ENCODE data around the gene CDH22. TPM values are rescaled to one million over a fixed set of nuclear protein-coding genes. Genes with fewer than 3 reads are reported as not detected.

Gene CDH22
- total and polyA plus RNA-seq, 9 of the 15 experiments (the other 6 are each of a cell fraction or from before 2014, with no cell fraction given), result 0.07 to 0.08 TPM; not detected in 7

- no peak for TF ChIP-seq E2F5 (CRISPR knock-in tag; IDR thresholded peaks at IDR 0.05)
- no peak for TF ChIP-seq CREBBP (IDR thresholded peaks at IDR 0.05; ENCODE audit: low read depth, low read length)
- no peak for TF ChIP-seq POLR2AphosphoS2 (IDR thresholded peaks at IDR 0.05; ENCODE audit: low read length)
- TF ChIP-seq TOE1 (IDR thresholded peaks at IDR 0.05; ENCODE audit: borderline replicate concordance), result 0 out of 2 replicates have a peak, but pooled peaks have one; percentile 50
- no peak for TF ChIP-seq TOE1 (CRISPR knock-in tag; IDR thresholded peaks at IDR 0.05; ENCODE audit: borderline replicate concordance, low read depth)
- no peak for TF ChIP-seq SAFB2 (IDR thresholded peaks at IDR 0.05; ENCODE audit: borderline replicate concordance, low read depth, low read length, severe bottlenecking)
- peak; percentile 72; the same call in 1 of the 2 replicates for TF ChIP-seq RB1 (IDR thresholded peaks at IDR 0.05; ENCODE audit: low read depth)
- TF ChIP-seq MTA3 (IDR thresholded peaks at IDR 0.05; ENCODE audit: borderline replicate concordance), result 0 out of 2 replicates have a peak, but pooled peaks have one; percentile 34
- TF ChIP-seq, protein P1, sequence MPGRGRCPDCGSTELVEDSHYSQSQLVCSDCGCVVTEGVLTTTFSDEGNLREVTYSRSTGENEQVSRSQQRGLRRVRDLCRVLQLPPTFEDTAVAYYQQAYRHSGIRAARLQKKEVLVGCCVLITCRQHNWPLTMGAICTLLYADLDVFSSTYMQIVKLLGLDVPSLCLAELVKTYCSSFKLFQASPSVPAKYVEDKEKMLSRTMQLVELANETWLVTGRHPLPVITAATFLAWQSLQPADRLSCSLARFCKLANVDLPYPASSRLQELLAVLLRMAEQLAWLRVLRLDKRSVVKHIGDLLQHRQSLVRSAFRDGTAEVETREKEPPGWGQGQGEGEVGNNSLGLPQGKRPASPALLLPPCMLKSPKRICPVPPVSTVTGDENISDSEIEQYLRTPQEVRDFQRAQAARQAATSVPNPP (IDR thresholded peaks at IDR 0.05; ENCODE audit: borderline replicate concordance, insufficient read depth, insufficient read length), result no peak
- peak; percentile 44; the same call in 1 of the 2 replicates for TF ChIP-seq ZBTB26 (CRISPR knock-in tag; IDR thresholded peaks at IDR 0.05)
- TF ChIP-seq ZEB2 (IDR thresholded peaks at IDR 0.05), result no peak
- no peak for TF ChIP-seq SP2 (IDR thresholded peaks at IDR 0.05; ENCODE audit: extremely low read depth, low read depth, low read length, poor library complexity, severe bottlenecking)
- TF ChIP-seq RBM22 (IDR thresholded peaks at IDR 0.05; ENCODE audit: low read depth, low read length, poor library complexity, severe bottlenecking), result no peak
- TF ChIP-seq, protein P2, sequence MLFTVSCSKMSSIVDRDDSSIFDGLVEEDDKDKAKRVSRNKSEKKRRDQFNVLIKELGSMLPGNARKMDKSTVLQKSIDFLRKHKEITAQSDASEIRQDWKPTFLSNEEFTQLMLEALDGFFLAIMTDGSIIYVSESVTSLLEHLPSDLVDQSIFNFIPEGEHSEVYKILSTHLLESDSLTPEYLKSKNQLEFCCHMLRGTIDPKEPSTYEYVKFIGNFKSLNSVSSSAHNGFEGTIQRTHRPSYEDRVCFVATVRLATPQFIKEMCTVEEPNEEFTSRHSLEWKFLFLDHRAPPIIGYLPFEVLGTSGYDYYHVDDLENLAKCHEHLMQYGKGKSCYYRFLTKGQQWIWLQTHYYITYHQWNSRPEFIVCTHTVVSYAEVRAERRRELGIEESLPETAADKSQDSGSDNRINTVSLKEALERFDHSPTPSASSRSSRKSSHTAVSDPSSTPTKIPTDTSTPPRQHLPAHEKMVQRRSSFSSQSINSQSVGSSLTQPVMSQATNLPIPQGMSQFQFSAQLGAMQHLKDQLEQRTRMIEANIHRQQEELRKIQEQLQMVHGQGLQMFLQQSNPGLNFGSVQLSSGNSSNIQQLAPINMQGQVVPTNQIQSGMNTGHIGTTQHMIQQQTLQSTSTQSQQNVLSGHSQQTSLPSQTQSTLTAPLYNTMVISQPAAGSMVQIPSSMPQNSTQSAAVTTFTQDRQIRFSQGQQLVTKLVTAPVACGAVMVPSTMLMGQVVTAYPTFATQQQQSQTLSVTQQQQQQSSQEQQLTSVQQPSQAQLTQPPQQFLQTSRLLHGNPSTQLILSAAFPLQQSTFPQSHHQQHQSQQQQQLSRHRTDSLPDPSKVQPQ (CRISPR knock-in tag; IDR thresholded peaks at IDR 0.05; ENCODE audit: borderline replicate concordance), result no peak
- TF ChIP-seq, protein P3, sequence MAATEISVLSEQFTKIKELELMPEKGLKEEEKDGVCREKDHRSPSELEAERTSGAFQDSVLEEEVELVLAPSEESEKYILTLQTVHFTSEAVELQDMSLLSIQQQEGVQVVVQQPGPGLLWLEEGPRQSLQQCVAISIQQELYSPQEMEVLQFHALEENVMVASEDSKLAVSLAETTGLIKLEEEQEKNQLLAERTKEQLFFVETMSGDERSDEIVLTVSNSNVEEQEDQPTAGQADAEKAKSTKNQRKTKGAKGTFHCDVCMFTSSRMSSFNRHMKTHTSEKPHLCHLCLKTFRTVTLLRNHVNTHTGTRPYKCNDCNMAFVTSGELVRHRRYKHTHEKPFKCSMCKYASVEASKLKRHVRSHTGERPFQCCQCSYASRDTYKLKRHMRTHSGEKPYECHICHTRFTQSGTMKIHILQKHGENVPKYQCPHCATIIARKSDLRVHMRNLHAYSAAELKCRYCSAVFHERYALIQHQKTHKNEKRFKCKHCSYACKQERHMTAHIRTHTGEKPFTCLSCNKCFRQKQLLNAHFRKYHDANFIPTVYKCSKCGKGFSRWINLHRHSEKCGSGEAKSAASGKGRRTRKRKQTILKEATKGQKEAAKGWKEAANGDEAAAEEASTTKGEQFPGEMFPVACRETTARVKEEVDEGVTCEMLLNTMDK (IDR thresholded peaks at IDR 0.05; ENCODE audit: borderline replicate concordance, insufficient read depth, low read depth, low read length, poor library complexity, severe bottlenecking), result peak; percentile 85
- TF ChIP-seq ZNF77 (CRISPR knock-in tag; IDR thresholded peaks at IDR 0.05), result no peak
Measured at GRCh38 chr20:46312075-46312944, 4.0 kb upstream of the CDH22 start (continued).
